ENCODE data around the gene CAMKMT.

GRCh38 chr2:44321360-44321759 is 40.4 kb upstream of the CAMKMT start:
- no peak for TF ChIP-seq CTCF (IDR thresholded peaks at IDR 0.05)
- TF ChIP-seq POLR2AphosphoS5 (IDR thresholded peaks at IDR 0.05), result no peak
